GM12801 (cell line): Measurements from ENCODE around the gene SPNS2.

Experiments
- TF ChIP-seq, protein P1 (sequence below): IDR thresholded peaks from one replicate; pipeline ENCODE4 v1.5.1; 2011; ENCODE audit warnings: control low read depth; ENCODE audit not compliant: insufficient read length; ENCODE audit errors: extremely low read depth

Gene SPNS2

DNA sequence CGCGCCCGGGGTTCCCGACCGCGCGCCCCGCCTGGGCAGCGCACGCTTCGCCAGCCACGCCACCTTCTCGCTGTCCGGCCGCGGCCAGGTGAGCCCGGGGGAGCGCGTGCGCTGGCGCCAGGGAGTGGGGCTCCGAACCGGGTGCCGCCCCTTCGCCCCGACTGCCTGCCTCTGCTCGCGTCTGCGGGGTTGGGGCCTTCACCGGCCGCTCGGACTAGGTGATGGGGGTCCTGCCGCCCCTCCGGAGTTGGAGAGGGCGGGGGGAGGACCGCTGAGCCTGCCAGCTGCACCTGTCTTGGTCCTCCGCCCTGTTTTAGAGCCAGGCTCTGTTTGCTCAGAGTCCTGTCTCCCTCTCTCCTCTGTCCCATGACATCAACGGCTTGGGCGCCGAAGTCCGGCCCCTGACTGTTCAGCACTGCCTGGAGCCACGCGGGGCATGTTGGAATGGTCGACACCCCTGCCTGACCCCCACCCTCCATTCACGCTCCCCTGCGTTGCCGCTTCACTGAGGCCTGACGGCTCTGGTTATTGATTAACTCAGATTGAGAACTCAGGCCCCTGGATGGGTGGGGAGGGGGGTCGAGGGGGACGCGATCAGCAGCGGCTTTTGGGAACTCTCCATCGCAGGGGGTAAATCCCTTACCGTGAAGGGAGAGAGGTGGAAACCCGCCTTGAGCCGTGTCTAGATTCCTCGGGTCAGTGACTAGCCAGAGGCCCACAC lies 86.4 kb downstream of the SPNS2 start:
- TF ChIP-seq, protein P1, sequence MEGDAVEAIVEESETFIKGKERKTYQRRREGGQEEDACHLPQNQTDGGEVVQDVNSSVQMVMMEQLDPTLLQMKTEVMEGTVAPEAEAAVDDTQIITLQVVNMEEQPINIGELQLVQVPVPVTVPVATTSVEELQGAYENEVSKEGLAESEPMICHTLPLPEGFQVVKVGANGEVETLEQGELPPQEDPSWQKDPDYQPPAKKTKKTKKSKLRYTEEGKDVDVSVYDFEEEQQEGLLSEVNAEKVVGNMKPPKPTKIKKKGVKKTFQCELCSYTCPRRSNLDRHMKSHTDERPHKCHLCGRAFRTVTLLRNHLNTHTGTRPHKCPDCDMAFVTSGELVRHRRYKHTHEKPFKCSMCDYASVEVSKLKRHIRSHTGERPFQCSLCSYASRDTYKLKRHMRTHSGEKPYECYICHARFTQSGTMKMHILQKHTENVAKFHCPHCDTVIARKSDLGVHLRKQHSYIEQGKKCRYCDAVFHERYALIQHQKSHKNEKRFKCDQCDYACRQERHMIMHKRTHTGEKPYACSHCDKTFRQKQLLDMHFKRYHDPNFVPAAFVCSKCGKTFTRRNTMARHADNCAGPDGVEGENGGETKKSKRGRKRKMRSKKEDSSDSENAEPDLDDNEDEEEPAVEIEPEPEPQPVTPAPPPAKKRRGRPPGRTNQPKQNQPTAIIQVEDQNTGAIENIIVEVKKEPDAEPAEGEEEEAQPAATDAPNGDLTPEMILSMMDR = no peak

DNA sequence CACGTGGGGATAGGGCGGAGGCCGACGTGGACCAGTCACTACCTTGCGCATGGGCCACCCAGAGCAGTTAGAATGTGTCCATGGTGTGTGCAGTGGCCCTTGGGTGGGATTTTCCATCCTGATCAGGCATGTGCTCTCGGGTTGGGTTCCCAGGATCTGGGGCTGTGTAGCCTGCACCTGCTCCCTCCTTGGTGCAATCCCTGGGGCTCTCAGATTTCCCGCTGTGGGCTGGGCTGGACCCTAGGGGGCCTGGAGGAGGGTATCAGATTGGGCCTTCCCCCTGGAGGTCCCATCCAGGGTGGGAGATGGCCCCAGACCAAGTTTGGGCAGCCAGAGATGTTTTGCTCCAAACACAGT lies 86.9 kb downstream of the SPNS2 start:
- TF ChIP-seq, protein P1 = no peak

DNA sequence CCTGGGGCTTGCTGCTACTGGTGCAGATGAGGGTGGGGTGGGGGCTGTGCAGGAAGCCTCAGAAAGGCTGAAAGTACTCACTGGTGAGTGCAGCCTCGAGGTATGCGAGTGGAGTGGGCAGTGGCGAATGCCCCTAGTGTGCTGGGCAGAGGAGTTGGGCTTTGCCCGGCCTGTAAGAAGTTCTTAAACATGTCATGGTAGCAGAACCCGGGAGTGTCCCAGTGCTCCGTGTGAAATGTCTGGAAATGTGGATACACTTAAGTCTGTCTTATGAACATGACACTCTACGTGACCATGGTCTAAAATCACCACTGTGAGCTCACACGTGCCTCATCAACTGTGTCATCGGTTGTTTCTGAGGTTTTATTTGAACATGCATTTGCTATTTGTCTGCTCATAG lies 87.4 kb downstream of the SPNS2 start:
- TF ChIP-seq, protein P1 = no peak

DNA sequence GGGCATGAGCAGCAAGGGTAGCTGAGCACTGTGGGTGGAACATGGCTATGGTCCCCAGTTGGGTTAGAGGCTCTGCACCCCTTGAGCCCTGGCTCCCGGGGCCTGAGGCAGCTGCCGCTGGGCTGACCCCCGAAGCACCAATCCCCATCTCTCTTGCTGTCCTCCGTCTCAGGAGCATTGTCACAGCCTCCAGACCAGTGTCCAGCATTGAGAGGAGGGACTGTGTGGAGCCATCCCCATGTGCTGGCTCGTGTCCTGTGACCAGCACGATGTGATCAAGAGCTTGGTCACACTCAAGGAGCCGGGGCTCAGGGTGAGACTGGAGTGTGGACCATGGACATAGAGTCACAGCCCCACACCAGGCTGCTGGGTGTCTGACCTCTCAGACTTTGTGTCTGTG lies 88.5 kb downstream of the SPNS2 start:
- TF ChIP-seq, protein P1 = no peak

DNA sequence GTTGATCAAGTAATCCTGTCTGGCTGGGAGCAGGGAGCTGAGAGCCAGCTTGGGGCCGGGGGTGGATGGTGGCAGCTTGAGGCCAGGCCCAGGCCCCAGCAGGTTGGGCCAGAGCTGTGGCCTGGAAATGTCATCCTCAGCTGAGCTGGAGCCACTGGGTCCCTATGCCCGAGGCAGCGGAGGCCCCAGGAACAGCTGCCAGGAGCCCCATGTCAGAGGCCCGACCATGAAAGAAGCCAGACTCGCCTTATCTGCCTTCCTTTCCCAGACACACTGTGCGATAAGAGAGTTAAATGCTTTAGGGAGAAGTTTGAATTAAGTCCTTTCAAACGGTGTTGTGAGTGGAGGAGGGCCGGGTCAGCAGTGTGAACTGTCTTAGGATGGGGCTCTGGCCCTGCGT lies 89.1 kb downstream of the SPNS2 start:
- TF ChIP-seq, protein P1 = no peak

DNA sequence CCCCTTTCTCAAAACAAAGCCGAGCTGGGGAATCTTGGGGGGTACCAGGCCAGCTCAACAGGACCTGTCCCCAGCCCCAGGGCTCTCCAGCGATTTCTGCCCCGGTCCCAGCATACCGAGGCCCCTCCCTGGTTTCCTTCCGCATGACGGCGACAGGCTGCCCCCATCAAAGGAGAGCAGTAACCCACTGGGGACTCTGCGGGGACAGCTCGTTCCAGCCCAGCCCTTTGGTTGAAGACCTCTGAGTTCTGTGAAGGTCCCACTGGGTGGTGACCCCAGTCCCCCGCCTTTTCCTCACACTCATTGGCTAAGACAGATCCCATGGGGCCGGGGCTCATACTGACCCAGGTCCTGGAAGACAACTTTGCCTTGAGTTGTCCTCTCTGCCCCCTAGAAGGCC lies 89.7 kb downstream of the SPNS2 start:
- TF ChIP-seq, protein P1 = no peak
